Large intestine (tissue), 3 donors: ENCODE measurements around the gene SENP1. TPM values are rescaled to one million over a fixed set of nuclear protein-coding genes. Genes with fewer than 3 reads are reported as not detected.

Experiments used
- DNase-seq, 2 donors: peaks; one replicate each; pipeline versions ENCODE4 v3.0.0 to v3.0.0-alpha.2; 2013
- H3K27ac ChIP-seq: one replicate; pipeline ENCODE4 v1.5.1; 2013; ENCODE audit warnings: low read length
- H3K27me3 ChIP-seq: 2 replicates; pipeline ENCODE4 v1.6.1; 2013; ENCODE audit warnings: low read length; ENCODE audit not compliant: control insufficient read depth, insufficient read depth
- H3K36me3 ChIP-seq: 2 replicates; pipeline ENCODE4 v1.6.1; 2013; ENCODE audit warnings: low read length; ENCODE audit not compliant: control insufficient read depth, insufficient read depth
- H3K4me1 ChIP-seq: one replicate; pipeline ENCODE4 v1.6.1; 2013; ENCODE audit warnings: low read length; ENCODE audit not compliant: control insufficient read depth, insufficient read depth
- H3K4me3 ChIP-seq: one replicate; pipeline ENCODE4 v1.5.1; 2013; ENCODE audit warnings: low read length
- H3K9me3 ChIP-seq: one replicate; pipeline ENCODE4 v1.6.1; 2013; ENCODE audit warnings: mild to moderate bottlenecking, low read depth, low read length, moderate library complexity; ENCODE audit not compliant: control insufficient read depth
- WGBS: methylation state at CpG from one replicate; pipeline ENCODE4 v1.1.5; 2013; ENCODE audit warnings: low lambda C conversion rate; ENCODE audit not compliant: insufficient coverage; 5-methylcytosine and 5-hydroxymethylcytosine counted together
- polyA plus RNA-seq: library from polyadenylated mRNA; unstranded; fragments of 120-200 nt; gene quantifications from one replicate; pipeline ENCODE4 v1.2.1, GENCODE V29; 2013

Gene SENP1
- polyA plus RNA-seq, 1 donor, result 11.9 TPM

DNA sequence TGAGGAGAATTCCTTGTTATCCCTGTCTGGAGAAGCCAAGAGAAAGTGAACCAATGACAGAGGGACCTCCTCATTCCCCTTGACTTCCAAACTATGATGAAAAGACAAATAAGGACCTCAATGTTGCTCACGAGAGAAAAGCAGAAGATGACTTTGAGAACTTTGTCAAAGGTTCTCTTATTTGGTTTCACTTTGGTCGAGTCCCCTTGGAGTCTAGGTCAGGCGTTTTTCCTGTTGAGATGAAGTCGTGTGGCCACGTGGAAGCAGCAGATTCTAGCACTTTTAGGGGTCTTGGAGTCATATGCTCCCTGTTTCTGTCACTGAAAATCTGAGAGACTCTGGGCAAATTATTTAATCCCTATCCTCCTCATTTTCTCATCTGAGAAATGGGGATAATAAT lies 67.8 kb downstream of the SENP1 start:
- H3K4me3 ChIP-seq, result no peak overlapping the region
- no peak for DNase-seq
- no peak overlapping the region for H3K27ac ChIP-seq
- no peaks in the 10 kb centered on the region for H3K9me3 ChIP-seq
- H3K27me3 ChIP-seq, result no peaks in the 10 kb centered on the region
- peaks cover 27% of the 10 kb centered on the region for H3K4me1 ChIP-seq
- WGBS, result no CpG with 5 or more reads among the region's 5 CpGs
- no peaks in the 10 kb centered on the region for H3K36me3 ChIP-seq

DNA sequence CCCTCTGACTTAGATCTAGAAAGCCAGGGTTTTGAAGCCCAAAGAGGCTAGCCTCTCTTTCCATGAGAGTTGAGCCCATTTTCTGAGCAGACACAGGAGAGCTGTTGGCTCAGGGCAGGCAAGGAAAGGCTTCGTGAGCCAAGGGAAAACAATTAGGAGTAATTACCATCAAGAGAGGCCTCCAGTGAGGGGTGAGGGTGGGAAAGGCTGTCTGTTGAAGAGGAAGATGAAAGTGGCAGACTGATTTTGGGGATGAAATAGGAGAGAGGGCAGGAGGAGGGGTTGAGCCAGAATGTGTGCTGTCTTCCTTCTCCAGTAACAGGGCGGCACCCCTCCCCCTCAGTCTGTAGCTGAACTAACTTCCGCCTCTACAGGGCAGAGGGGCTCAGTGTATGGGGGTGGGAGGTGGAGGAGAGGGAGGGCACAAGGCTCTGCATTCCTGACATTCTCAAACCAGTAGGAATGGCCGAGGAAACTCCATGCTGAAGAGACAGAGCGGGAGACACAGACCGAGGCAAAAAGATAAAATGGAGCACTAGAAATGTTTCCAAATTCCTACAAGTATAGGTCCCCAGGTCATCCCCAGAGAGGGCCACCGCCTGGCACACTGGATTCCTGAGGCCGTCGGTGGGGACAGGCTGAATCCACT lies 68.5 kb downstream of the SENP1 start:
- Histone ChIP-seq H3K4me1 (peaks cover 27% of the 10 kb centered on the region), H3K27ac (no peak overlapping the region), H3K9me3 (no peaks in the 10 kb centered on the region), H3K36me3 (no peaks in the 10 kb centered on the region), H3K27me3 (no peaks in the 10 kb centered on the region), H3K4me3 (no peak overlapping the region)
- DNase-seq, result no peak
- WGBS, result no CpG with 5 or more reads among the region's 9 CpGs

DNA sequence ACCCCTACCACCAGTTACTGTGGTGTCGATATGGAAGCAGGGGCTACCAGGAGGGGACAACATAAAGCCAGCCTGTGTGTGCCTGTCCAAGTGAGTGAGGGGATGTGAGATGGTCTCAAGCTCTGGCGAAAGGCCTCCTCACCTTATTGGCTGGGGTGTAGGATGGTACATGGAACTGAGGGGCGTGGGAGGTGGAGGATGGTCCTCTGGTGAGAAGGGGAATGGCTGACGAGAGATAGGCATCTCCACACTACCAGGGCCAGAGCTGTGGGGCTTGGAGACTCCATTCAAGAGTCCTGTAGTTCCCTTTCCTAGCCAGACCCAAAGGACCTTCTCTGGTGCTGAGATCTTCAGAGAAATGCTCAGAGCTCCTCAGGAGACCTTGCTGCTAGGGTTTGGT lies 69.1 kb downstream of the SENP1 start:
- no peaks in the 10 kb centered on the region for H3K36me3 ChIP-seq
- no peak overlapping the region for H3K27ac ChIP-seq
- peaks cover 27% of the 10 kb centered on the region for H3K4me1 ChIP-seq
- no CpG with 5 or more reads among the region's 4 CpGs for WGBS
- no peaks in the 10 kb centered on the region for H3K27me3 ChIP-seq
- H3K9me3 ChIP-seq, result no peaks in the 10 kb centered on the region
- no peak for DNase-seq
- no peak overlapping the region for H3K4me3 ChIP-seq

DNA sequence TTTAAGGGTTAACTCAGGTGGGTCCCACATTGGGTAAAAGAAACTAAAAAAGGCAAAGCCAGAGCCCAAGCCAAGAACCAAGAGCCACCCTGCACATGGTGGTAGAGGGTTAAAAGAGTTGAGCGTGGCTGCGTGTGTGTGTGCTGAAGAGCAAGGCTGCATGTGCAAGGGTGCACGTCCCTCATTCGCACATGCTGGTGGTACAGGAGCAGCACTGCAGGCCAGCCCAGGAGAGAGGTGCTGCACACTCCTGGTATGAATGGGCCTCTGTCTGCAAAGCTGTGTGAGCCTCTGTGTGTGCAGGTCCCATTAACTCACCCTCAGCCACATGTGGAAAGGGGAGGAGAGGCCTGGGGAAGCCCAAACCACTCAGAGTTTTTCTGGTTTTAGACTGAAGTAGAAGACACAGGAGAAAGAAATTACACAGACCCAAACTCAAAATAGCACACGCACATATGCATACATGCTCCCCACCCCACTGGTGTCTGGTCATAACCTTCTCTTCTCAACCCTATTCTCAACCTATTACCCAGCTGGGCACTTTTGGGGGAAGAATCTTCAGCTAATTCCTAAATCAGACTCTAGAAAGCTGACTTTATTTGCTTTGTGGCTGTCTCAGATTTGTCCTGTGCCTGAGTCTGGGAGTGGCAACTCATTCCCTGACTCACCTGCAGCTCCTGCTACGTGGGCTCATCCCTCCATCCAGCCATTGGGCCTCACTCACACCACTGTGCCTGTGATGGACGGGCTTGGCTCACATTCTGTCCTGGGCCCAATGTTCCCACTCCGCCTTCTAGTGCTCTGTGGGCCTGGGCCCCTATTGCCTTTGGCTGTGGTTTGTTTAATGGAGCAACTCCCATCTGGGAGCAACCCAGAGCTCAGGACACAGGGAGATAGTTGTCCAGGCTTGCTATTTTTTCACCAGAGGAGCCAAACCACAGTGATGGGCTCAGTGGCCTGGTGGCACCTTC lies 70.8 kb downstream of the SENP1 start:
- no peaks in the 10 kb centered on the region for H3K9me3 ChIP-seq
- H3K4me3 ChIP-seq, result no peak overlapping the region
- H3K27me3 ChIP-seq, result no peaks in the 10 kb centered on the region
- H3K4me1 ChIP-seq, result peaks cover 30% of the 10 kb centered on the region
- H3K36me3 ChIP-seq, result no peaks in the 10 kb centered on the region
- WGBS, result no CpG with 5 or more reads among the region's 8 CpGs
- H3K27ac ChIP-seq, result no peak overlapping the region
- DNase-seq, result no peak

DNA sequence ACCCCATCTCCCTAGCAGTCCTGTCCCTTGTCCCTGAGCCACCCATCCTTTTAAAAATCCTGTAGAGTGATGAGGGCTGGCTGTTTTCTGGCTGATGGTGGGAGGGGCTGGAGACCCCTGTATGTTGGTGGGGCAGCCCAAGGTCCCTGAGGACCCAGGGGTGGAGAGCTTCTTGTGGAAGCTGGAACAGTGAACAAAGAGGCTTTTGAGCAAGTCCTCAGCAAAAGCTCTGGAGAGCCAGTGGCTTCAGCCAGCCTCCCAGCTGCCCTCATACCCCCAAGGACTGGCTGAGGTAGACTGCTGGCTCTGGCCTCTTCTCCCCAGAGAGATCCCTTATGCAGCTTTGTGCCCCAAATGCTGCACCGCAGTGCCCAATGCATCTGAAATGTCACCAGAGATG lies 72.4 kb downstream of the SENP1 start:
- no peaks in the 10 kb centered on the region for H3K9me3 ChIP-seq
- no CpG with 5 or more reads among the region's 1 CpG for WGBS
- H3K27me3 ChIP-seq, result no peaks in the 10 kb centered on the region
- peaks cover 36% of the 10 kb centered on the region for H3K4me1 ChIP-seq
- H3K27ac ChIP-seq, result no peak overlapping the region
- DNase-seq, result no peak
- no peak overlapping the region for H3K4me3 ChIP-seq
- H3K36me3 ChIP-seq, result no peaks in the 10 kb centered on the region

DNA sequence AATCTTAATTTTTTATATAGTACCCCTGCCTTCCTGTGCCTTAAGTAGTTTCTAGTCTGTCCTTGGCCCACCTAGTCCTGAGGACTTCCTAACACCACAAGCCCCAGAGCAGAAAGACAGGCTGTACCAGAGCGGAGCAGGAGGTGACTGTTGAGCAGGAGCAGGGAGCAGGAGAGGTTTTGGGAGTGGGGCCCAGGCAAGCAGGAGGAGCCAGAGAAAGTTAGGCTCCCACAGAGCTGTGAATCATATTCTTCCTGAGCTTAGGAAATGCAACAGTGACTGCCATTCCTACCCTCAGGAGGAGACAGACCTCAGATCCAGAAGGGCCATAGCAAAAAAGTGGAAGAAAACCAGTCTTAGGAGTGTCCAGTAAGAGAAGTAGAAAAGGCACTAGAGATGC lies 73.3 kb downstream of the SENP1 start:
- Histone ChIP-seq H3K4me3 (no peak overlapping the region), H3K9me3 (no peaks in the 10 kb centered on the region), H3K36me3 (no peaks in the 10 kb centered on the region), H3K27ac (no peak overlapping the region), H3K27me3 (no peaks in the 10 kb centered on the region), H3K4me1 (peaks cover 43% of the 10 kb centered on the region)
- DNase-seq, result no peak
- no CpG with 5 or more reads among the region's 1 CpG for WGBS

DNA sequence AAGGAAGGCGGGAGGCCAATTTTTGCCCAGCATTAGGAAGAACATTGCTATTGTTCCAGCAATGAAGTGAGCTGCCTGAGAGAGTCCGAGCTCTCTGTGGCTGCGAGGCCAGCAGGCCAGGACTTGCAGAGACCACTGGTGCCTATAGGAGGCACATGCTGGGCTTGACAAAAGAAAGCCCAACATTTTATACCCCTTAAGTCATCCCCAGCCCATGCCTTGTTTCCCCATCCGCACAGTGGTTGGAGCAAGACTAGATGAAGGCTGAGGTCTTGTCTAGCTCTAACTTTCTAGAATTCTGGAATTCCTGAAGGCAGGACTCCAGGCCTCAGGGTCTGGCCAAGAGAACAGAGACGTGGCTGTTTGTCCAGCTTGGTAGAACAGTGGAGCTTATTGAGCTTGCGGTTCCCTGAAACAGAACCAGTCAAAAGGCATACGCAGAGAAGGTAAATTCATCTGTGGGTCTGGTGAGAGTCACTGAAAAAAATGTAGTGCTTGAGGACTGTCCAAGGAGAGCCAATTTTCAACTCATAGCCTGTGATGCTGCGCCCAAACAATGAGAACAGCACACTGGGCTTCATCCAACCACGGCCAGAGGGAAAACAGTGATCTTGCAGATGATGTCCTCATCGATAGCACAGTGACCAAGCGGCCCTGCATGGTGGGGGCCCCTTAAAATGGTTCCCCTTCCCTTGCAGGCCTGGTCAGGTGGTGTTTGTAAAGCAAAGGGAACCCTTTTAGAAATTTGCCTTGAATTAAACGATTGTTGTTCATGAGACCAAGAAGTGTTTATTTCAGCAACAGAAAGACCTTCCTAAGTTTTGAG lies 74.5 kb downstream of the SENP1 start:
- H3K36me3 ChIP-seq, result no peaks in the 10 kb centered on the region
- no peak overlapping the region for H3K4me3 ChIP-seq
- DNase-seq, result no peak
- H3K27ac ChIP-seq, result no peak overlapping the region
- no peaks in the 10 kb centered on the region for H3K27me3 ChIP-seq
- no CpG with 5 or more reads among the region's 12 CpGs for WGBS
- H3K4me1 ChIP-seq, result peaks cover 49% of the 10 kb centered on the region
- H3K9me3 ChIP-seq, result no peaks in the 10 kb centered on the region

DNA sequence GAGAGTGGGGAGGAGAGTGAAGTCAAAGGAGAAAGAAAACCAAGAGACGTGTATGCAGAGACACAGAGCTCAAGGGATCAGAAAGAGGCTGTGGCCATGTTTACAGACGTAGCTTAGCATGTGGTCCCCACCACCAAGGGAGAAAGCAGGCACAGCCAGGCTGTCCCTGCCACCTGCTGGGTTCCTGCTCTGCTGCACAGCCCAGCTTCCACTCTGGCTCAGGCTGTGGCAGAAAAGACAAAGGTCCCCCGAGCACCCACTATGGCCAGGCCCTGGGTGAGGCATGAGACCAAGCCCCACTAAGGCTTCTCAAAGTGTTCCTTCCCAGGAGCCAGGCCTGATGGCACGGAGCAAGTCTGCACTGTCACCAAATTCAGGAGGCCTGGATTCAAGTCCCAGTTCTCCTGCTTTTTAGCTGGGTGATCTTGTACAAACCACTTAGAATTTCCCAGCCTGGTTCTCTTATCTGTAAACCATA lies 75.7 kb downstream of the SENP1 start:
- Histone ChIP-seq H3K4me3 (no peak overlapping the region), H3K9me3 (no peaks in the 10 kb centered on the region), H3K27ac (peak overlapping the region; percentile 50), H3K36me3 (no peaks in the 10 kb centered on the region), H3K4me1 (peaks cover 56% of the 10 kb centered on the region), H3K27me3 (no peaks in the 10 kb centered on the region)
- DNase-seq, result no peak
- no CpG with 5 or more reads among the region's 4 CpGs for WGBS

DNA sequence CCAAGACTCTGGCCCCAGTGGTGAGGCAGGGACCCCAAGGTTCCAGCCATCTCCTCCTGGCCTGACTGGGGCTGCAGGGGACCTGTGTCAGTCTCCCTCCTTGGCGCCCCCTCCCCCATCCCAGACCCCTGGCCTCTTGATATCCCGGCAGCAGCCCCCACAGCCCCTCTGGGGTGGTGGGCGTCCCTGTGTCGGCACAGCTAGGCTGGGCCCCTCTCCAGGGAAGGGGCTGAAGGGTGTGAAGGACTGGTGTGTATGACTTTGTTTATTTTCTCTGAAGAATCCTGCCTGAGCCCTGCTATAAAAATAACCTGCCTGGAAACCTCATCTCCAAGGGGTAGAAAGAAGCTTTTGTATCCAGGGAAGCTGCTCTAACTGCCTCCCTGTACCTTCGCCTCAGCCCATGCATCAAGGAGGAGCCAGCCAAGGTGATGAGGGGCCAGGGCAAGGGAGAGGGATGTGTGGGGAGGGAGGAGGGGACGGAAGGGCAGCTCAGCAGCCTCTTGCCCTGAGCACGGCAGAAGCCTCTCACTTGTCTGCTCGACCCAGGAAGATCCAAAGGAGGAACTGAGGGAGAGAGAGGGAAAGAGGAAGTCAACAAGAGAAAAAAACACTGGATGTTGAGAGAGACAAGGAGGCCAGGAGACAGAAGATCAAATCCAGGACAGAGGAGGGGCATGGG lies 76.2 kb downstream of the SENP1 start:
- peak overlapping the region; percentile 50 for H3K27ac ChIP-seq
- H3K36me3 ChIP-seq, result no peaks in the 10 kb centered on the region
- no peaks in the 10 kb centered on the region for H3K9me3 ChIP-seq
- WGBS, result no CpG with 5 or more reads among the region's 8 CpGs
- H3K4me1 ChIP-seq, result peaks cover 56% of the 10 kb centered on the region
- DNase-seq, result peak; percentile 81 to 86
- H3K27me3 ChIP-seq, result no peaks in the 10 kb centered on the region
- H3K4me3 ChIP-seq, result no peak overlapping the region
